Lower leg skin (tissue), 3 donors: Measurements from ENCODE around the gene AGAP3.

Experiments used
- CTCF ChIP-seq, 3 donors: fragments of 450-650 bp; IDR thresholded peaks; one replicate each; pipeline ENCODE4 v1.5.1; 2016; ENCODE audit warnings: antibody characterized with exemption in 3 of 3, mild to moderate bottlenecking in 3 of 3, moderate library complexity in 2 of 3
- POLR2A ChIP-seq, 2 donors: fragments of 450-650 bp; IDR thresholded peaks; one replicate each; pipeline ENCODE4 v1.6.1; 2016 to 2017; ENCODE audit warnings: antibody characterized with exemption in 2 of 2, mild to moderate bottlenecking in 1 of 2, moderate library complexity in 1 of 2

GRCh38 chr7:151076863-151077704, 9.2 kb upstream of the AGAP3 start:
- TF ChIP-seq CTCF (IDR thresholded peaks at IDR 0.05) (no peak), POLR2A (IDR thresholded peaks at IDR 0.05) (no peak)
